CMK (cell line): ENCODE measurements around the gene SHANK1.

Source experiments
- DNase-seq: peaks from one replicate; pipeline ENCODE4 v3.0.0-alpha.2; 2010; ENCODE audit warnings: low read depth

The SHANK1 gene

GRCh38 chr19:50711805-50712204, 7.8 kb downstream of the SHANK1 start:
- DNase-seq, result no peak

GRCh38 chr19:50711196-50711595, 8.4 kb downstream of the SHANK1 start:
- no peak for DNase-seq

GRCh38 chr19:50710612-50711011, 9.0 kb downstream of the SHANK1 start:
- DNase-seq, result no peak

GRCh38 chr19:50710094-50710493, 9.5 kb downstream of the SHANK1 start:
- no peak for DNase-seq

GRCh38 chr19:50708179-50708879, 11.3 kb downstream of the SHANK1 start:
- no peak for DNase-seq

GRCh38 chr19:50706387-50706786, 13.2 kb downstream of the SHANK1 start:
- DNase-seq, result no peak

- peak; percentile 53 for DNase-seq
Measured at GRCh38 chr19:50705422-50706019, 14.1 kb downstream of the SHANK1 start.

- no peak for DNase-seq
Measured at GRCh38 chr19:50703915-50704796, 15.4 kb downstream of the SHANK1 start.

- peak; percentile 34 for DNase-seq
Measured at GRCh38 chr19:50702871-50703829, 16.5 kb downstream of the SHANK1 start.

- no peak for DNase-seq
Measured at GRCh38 chr19:50702158-50702870, 17.3 kb downstream of the SHANK1 start.

- no peak for DNase-seq
Measured at GRCh38 chr19:50701367-50701985, 18.1 kb downstream of the SHANK1 start.

- no peak for DNase-seq
Measured at GRCh38 chr19:50697414-50698124, 22.0 kb downstream of the SHANK1 start.

GRCh38 chr19:50696094-50696483, 23.5 kb downstream of the SHANK1 start:
- DNase-seq, result no peak

- no peak for DNase-seq
Measured at GRCh38 chr19:50695251-50696093, 24.1 kb downstream of the SHANK1 start.

- DNase-seq, result no peak
Measured at GRCh38 chr19:50694815-50695145, 24.8 kb downstream of the SHANK1 start.

GRCh38 chr19:50693064-50693975, 26.3 kb downstream of the SHANK1 start:
- no peak for DNase-seq

- no peak for DNase-seq
Measured at GRCh38 chr19:50690439-50690838, 29.2 kb downstream of the SHANK1 start.

GRCh38 chr19:50688766-50689165, 30.8 kb downstream of the SHANK1 start:
- no peak for DNase-seq
